H9 (cell line): ENCODE measurements around the gene TSPAN18. TPM values are rescaled to one million over a fixed set of nuclear protein-coding genes. Genes with fewer than 3 reads are reported as not detected.

Experiments
- DNase-seq: peaks from one replicate; pipeline ENCODE4 v3.0.0-alpha.2; 2017
- H2AFZ ChIP-seq: one replicate; pipeline ENCODE4 v1.6.1; 2013; ENCODE audit warnings: mild to moderate bottlenecking, low read length, control low read depth, moderate library complexity
- H2AK5ac ChIP-seq: 2 replicates; pipeline ENCODE4 v1.6.1; 2013; ENCODE audit warnings: low read length, control low read depth, mixed read lengths; ENCODE audit not compliant: insufficient read length
- H2BK120ac ChIP-seq: one replicate; pipeline ENCODE4 v1.6.1; 2013; ENCODE audit warnings: low read depth, mild to moderate bottlenecking, low read length, control low read depth, inconsistent platforms; ENCODE audit not compliant: poor library complexity, severe bottlenecking
- H2BK12ac ChIP-seq: 2 replicates; pipeline ENCODE4 v1.6.1; 2013; ENCODE audit warnings: low read length, control low read depth, mixed read lengths, low read depth; ENCODE audit not compliant: insufficient read length
- H2BK15ac ChIP-seq: 2 replicates; pipeline ENCODE4 v1.6.1; 2013; ENCODE audit warnings: low read depth, low read length, control low read depth
- H2BK20ac ChIP-seq: one replicate; pipeline ENCODE4 v1.6.1; 2013; ENCODE audit warnings: low read depth, mild to moderate bottlenecking, low read length, control low read depth, inconsistent platforms; ENCODE audit not compliant: poor library complexity, severe bottlenecking
- H2BK5ac ChIP-seq: 2 replicates; pipeline ENCODE4 v1.6.1; 2013; ENCODE audit warnings: low read length, control low read depth, mixed read lengths; ENCODE audit not compliant: insufficient read length
- H3K14ac ChIP-seq: 2 replicates; pipeline ENCODE4 v1.6.1; 2013; ENCODE audit warnings: low read length, control low read depth; ENCODE audit not compliant: insufficient read depth
- H3K18ac ChIP-seq: 2 replicates; pipeline ENCODE4 v1.6.1; 2013; ENCODE audit warnings: low read depth, mild to moderate bottlenecking, mixed read lengths, low read length, control low read depth; ENCODE audit not compliant: insufficient read length
- H3K23ac ChIP-seq: 2 replicates; pipeline ENCODE4 v1.6.1; 2013; ENCODE audit warnings: low read length, control low read depth, mixed read lengths, low read depth; ENCODE audit not compliant: insufficient read length
- H3K23me2 ChIP-seq: 2 replicates; pipeline ENCODE4 v1.6.1; 2013; ENCODE audit warnings: low read depth, mild to moderate bottlenecking, mixed read lengths, low read length, control low read depth; ENCODE audit not compliant: insufficient read length, poor library complexity, severe bottlenecking
- H3K27ac ChIP-seq: 2 replicates; pipeline ENCODE4 v1.5.1; 2013; ENCODE audit warnings: low read length, control low read depth, mixed read lengths, low read depth; ENCODE audit not compliant: insufficient read length
- H3K27me3 ChIP-seq: 2 replicates; pipeline ENCODE4 v1.6.1; 2013; ENCODE audit warnings: low read length, control low read depth, inconsistent platforms; ENCODE audit not compliant: insufficient read depth
- H3K4ac ChIP-seq: 2 replicates; pipeline ENCODE4 v1.6.1; 2013; ENCODE audit warnings: low read depth, mild to moderate bottlenecking, control low read depth, inconsistent platforms, low read length, moderate library complexity
- H3K4me1 ChIP-seq: 2 replicates; pipeline ENCODE4 v1.6.1; 2013; ENCODE audit warnings: low read length, control low read depth, inconsistent platforms; ENCODE audit not compliant: insufficient read depth
- H3K4me2 ChIP-seq: 2 replicates; pipeline ENCODE4 v1.6.1; 2013; ENCODE audit warnings: low read length, control low read depth, mixed read lengths; ENCODE audit not compliant: insufficient read length, insufficient read depth
- H3K56ac ChIP-seq: 2 replicates; pipeline ENCODE4 v1.6.1; 2013; ENCODE audit warnings: low read depth, mild to moderate bottlenecking, mixed read lengths, low read length, control low read depth; ENCODE audit not compliant: insufficient read length
- H3K79me1 ChIP-seq: 2 replicates; pipeline ENCODE4 v1.6.1; 2013; ENCODE audit warnings: low read depth, mild to moderate bottlenecking, moderate library complexity, low read length, control low read depth, inconsistent platforms; ENCODE audit not compliant: insufficient read depth, poor library complexity, severe bottlenecking
- H3K79me2 ChIP-seq: 2 replicates; pipeline ENCODE4 v1.6.1; 2013; ENCODE audit warnings: low read length, control low read depth, inconsistent platforms; ENCODE audit not compliant: insufficient read depth
- H3K9ac ChIP-seq: 2 replicates; pipeline ENCODE4 v1.6.1; 2013; ENCODE audit warnings: low read length, control low read depth, mixed read lengths; ENCODE audit not compliant: insufficient read length; ENCODE audit errors: extremely low read depth
- H3K9me3 ChIP-seq: one replicate; pipeline ENCODE4 v1.6.1; 2013; ENCODE audit warnings: low read depth, low read length, inconsistent platforms; ENCODE audit not compliant: control insufficient read depth
- H3T11ph ChIP-seq: one replicate; pipeline ENCODE4 v1.6.1; 2013; ENCODE audit warnings: mild to moderate bottlenecking, low read length, control low read depth, inconsistent platforms
- H4K20me1 ChIP-seq: one replicate; pipeline ENCODE4 v1.6.1; 2013; ENCODE audit not compliant: control insufficient read depth, insufficient read length, insufficient read depth
- H4K5ac ChIP-seq: 2 replicates; pipeline ENCODE4 v1.6.1; 2013; ENCODE audit warnings: low read depth, mild to moderate bottlenecking, mixed read lengths, low read length, control low read depth; ENCODE audit not compliant: insufficient read length
- H4K8ac ChIP-seq: replicated peaks from 2 replicates; pipeline ENCODE4 v1.6.1; 2013; ENCODE audit warnings: low read length, control low read depth, mixed read lengths, low read depth; ENCODE audit not compliant: insufficient read length
- H4K91ac ChIP-seq: 2 replicates; pipeline ENCODE4 v1.6.1; 2013; ENCODE audit warnings: low read depth, mild to moderate bottlenecking, moderate library complexity, mixed read lengths, low read length, control low read depth; ENCODE audit not compliant: insufficient read length
- H3K27ac Mint-ChIP-seq, 3 experiments: 2 replicates in 2 of 3; 3 replicates in 1 of 3; pipeline ENCODE4 v1.8.0; 2020 to 2021; ENCODE audit warnings: mixed read lengths in 3 of 3, mild to moderate bottlenecking in 1 of 3, moderate library complexity in 1 of 3
- H3K27me3 Mint-ChIP-seq: 2 replicates; pipeline ENCODE4 v1.8.0; 2021; ENCODE audit warnings: low read depth, mild to moderate bottlenecking, moderate library complexity, mixed read lengths
- H3K36me3 Mint-ChIP-seq, 3 experiments: 2 replicates in 2 of 3; 3 replicates in 1 of 3; pipeline ENCODE4 v1.8.0; 2020 to 2021; ENCODE audit warnings: low read depth in 3 of 3, mixed read lengths in 3 of 3; ENCODE audit not compliant: insufficient read depth in 1 of 3
- H3K4me1 Mint-ChIP-seq, 2 experiments: 2 replicates each; pipeline ENCODE4 v1.8.0; 2020; ENCODE audit warnings: mixed read lengths in 2 of 2
- H3K4me3 Mint-ChIP-seq, 2 experiments: 2 replicates in 1 of 2; 3 replicates in 1 of 2; pipeline ENCODE4 v1.8.0; 2020 to 2021; ENCODE audit warnings: mild to moderate bottlenecking in 2 of 2, mixed read lengths in 2 of 2, moderate library complexity in 1 of 2
- H3K9me3 Mint-ChIP-seq, 2 experiments: 2 replicates in 1 of 2; 3 replicates in 1 of 2; pipeline ENCODE4 v1.8.0; 2020; ENCODE audit warnings: mild to moderate bottlenecking in 2 of 2, mixed read lengths in 2 of 2, moderate library complexity in 1 of 2
- CTCF ChIP-seq: fragments of 200-600 bp; sonication (generic); conservative IDR thresholded peaks from 3 replicates; pipeline ENCODE4 v1.8.0; 2021; ENCODE audit warnings: antibody characterized with exemption, mild to moderate bottlenecking
- WGBS: extraction: QIAGEN DNeasy Blood & Tissue Kit; methylation state at CpG from one replicate; pipeline ENCODE4 v1.1.7; 2013; ENCODE audit warnings: missing lambda C conversion rate, low lambda C conversion rate, mixed read lengths; ENCODE audit not compliant: insufficient read length; ENCODE audit errors: extremely low coverage; 5-methylcytosine and 5-hydroxymethylcytosine counted together
- total RNA-seq: library from RNA; stranded (reverse); gene quantifications from 2 replicates; pipeline ENCODE4 v1.2.1, GENCODE V29; 2021

Gene TSPAN18
- total RNA-seq, 1 experiment from 2014 or later: 25.3 TPM

- no CpG with 5 or more reads among the region's 7 CpGs for WGBS
- Histone ChIP-seq H3K27ac (no peak overlapping the region), H3K23ac (no peak overlapping the region), H3K79me2 (no peaks in the 10 kb centered on the region), H3K79me1 (no peaks in the 10 kb centered on the region), H3K18ac (no peak overlapping the region), H2BK20ac (no peak overlapping the region), H3T11ph (no peak overlapping the region), H3K9ac (no peak overlapping the region), H3K56ac (no peak overlapping the region), H4K20me1 (no peaks in the 10 kb centered on the region), H3K9me3 (no peaks in the 10 kb centered on the region), H3K4me2 (no peak overlapping the region), H4K91ac (no peak overlapping the region), H2AFZ (no peak overlapping the region), H3K4me1 (peaks cover 4% of the 10 kb centered on the region; the same call in 1 of the 2 replicates), H2BK5ac (no peak overlapping the region), H3K23me2 (no peaks in the 10 kb centered on the region), H2BK15ac (no peak overlapping the region), H2BK12ac (no peak overlapping the region), H4K5ac (no peak overlapping the region), H4K8ac (no peak overlapping the region), H3K14ac (no peak overlapping the region), H3K4ac (no peak overlapping the region), H2BK120ac (no peak overlapping the region), H3K27me3 (no peaks in the 10 kb centered on the region), H2AK5ac (no peak overlapping the region)
- no peak for DNase-seq
- Mint-ChIP-seq H3K9me3 (peaks cover 10 to 13% of the 10 kb centered on the region in 2 experiments; a peak in 3 of 5 replicates), H3K27ac (peak overlapping the region in 2 of 3 experiments; percentile 34 to 59; a peak in 2 of 7 replicates), H3K4me3 (no peak overlapping the region), H3K36me3 (peaks cover 7 to 11% (median 8%) of the 10 kb centered on the region in 3 experiments; a peak in 4 of 7 replicates), H3K4me1 (peaks cover 25 to 32% of the 10 kb centered on the region in 2 experiments), H3K27me3 (peaks cover 2% of the 10 kb centered on the region; the same call in 1 of the 2 replicates)
- no peak for TF ChIP-seq CTCF
These were observed 174.4 kb downstream of the TSPAN18 start for GRCh38 chr11:44901120-44901633.
